ENCODE data around the gene TIGD1.
"Not testable (repeated sequence)": the region's sequence is repeated elsewhere in the genome, so short reads cannot be mapped to it uniquely, and the experiment has no call there.

Gene TIGD1

GRCh38 chr2:232550354-232551249 lies at the start of gene TIGD1, which contains the start of gene EIF4E2:
Gene TIGD1, minus strand, starts transcription at chr2:232550557. Its CDS starts 675 bp downstream, at chr2:232549882.
Gene EIF4E2, plus strand, starts transcription at chr2:232550689. Its CDS starts 36 bp downstream, at chr2:232550725.
- peak; percentile 95 for DNase-seq

- DNase-seq: no peak
These were observed 47.9 kb upstream of the TIGD1 start for GRCh38 chr2:232598293-232598692.

- no peak for DNase-seq
These were observed 47.2 kb upstream of the TIGD1 start for GRCh38 chr2:232597362-232598079.

- DNase-seq: no peak
These were observed 43.6 kb upstream of the TIGD1 start for GRCh38 chr2:232593982-232594381.

GRCh38 chr2:232592772-232593395 lies 42.5 kb upstream of the TIGD1 start:
- no peak for DNase-seq

GRCh38 chr2:232588680-232589585 lies 38.6 kb upstream of the TIGD1 start:
- no peak for DNase-seq

- DNase-seq: no peak
These were observed 37.7 kb upstream of the TIGD1 start for GRCh38 chr2:232588031-232588430.

GRCh38 chr2:232587512-232587911 lies 37.2 kb upstream of the TIGD1 start:
- no peak for DNase-seq

- DNase-seq: no peak
These were observed 36.7 kb upstream of the TIGD1 start for GRCh38 chr2:232586943-232587505.

- no peak for DNase-seq
These were observed 33.9 kb upstream of the TIGD1 start for GRCh38 chr2:232584238-232584637.

- no peak for DNase-seq
These were observed 31.4 kb upstream of the TIGD1 start for GRCh38 chr2:232581725-232582124.

- DNase-seq: no peak
These were observed 30.3 kb upstream of the TIGD1 start for GRCh38 chr2:232580648-232580981.

- no peak for DNase-seq
These were observed 28.3 kb upstream of the TIGD1 start for GRCh38 chr2:232578626-232579025.

- DNase-seq: no peak
These were observed 27.5 kb upstream of the TIGD1 start for GRCh38 chr2:232577841-232578240.

GRCh38 chr2:232576995-232577394 lies 26.6 kb upstream of the TIGD1 start:
- no peak for DNase-seq

- DNase-seq: no peak
These were observed 25.0 kb upstream of the TIGD1 start for GRCh38 chr2:232575404-232575746.

- no peak for DNase-seq
These were observed 24.5 kb upstream of the TIGD1 start for GRCh38 chr2:232574674-232575403.

- DNase-seq: no peak
These were observed 23.5 kb upstream of the TIGD1 start for GRCh38 chr2:232573771-232574435.

- DNase-seq: no peak
These were observed 22.7 kb upstream of the TIGD1 start for GRCh38 chr2:232573042-232573441.

- no peak for DNase-seq
These were observed 20.7 kb upstream of the TIGD1 start for GRCh38 chr2:232571026-232571474.

- DNase-seq: not testable (repeated sequence)
These were observed 20.1 kb upstream of the TIGD1 start for GRCh38 chr2:232570481-232570880.
